Stimulated activated CD4-positive, alpha-beta T cell treated with anti-CD3 and anti-CD28 coated beads, Interleukin-12 subunit alpha, Interleukin-12 subunit beta, amount 100 ng/mL, for 24 hours (primary cell): ENCODE data around the gene EPB41L1.

Source experiments
- DNase-seq, 2 experiments: peaks; one replicate each; pipeline ENCODE4 v3.0.0-alpha.2; 2020; ENCODE audit warnings: low read depth in 2 of 2

EPB41L1 gene

GRCh38 chr20:36154700-36155628 is at the start of gene EPB41L1:
Gene EPB41L1, plus strand, starts transcription at chr20:36154740. Its CDS starts 19,038 bp downstream, at chr20:36173778.
- no peak for DNase-seq

DNA sequence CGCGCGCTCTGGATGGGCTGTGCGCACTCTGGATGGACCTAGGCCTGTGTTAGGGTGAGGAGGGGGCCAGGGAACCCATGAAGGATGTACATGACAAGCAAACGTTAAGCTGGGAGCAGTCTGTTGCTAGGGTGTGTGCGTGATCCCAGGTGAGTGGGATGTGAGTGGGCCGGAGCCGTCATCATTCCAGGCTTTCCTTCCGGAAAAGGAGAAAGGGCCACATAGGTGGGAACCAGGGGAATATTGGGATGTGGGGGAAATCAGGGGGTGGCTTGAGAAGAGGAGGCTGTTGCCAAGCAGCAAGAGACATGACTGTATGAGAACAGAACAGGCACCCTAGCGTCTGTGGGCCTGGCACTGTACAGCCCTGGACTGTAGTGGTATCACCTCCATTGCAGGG is 49.7 kb upstream of the EPB41L1 start:
- DNase-seq: no peak

DNA sequence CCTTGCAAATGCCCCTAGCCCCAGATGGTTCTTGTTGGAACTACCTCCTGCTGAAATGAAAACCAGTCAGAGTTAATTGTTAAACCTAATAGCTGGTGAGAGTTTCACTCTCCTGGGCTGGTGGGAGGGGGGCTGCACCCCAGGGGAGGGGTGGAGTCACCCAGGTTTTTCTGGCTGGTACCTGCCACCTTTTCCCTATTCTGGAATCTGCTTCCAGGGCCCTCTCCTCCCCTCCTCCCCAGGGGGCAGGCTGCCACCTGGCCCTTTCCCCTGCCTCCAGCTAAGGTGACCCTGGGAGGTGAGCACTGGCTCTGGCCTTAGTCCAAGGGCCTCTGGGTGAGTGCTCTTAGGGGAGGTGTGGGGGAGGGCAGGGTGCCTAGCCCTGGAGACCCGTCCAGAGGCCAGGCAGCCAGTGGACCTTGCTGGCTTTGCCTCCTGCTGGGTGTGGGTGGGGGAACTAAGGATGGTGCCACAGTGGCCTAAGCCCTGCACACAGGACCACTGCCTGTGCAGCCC is 48.8 kb upstream of the EPB41L1 start:
- DNase-seq: no peak

GRCh38 chr20:36106606-36107005 is 47.9 kb upstream of the EPB41L1 start:
- DNase-seq: no peak

DNA sequence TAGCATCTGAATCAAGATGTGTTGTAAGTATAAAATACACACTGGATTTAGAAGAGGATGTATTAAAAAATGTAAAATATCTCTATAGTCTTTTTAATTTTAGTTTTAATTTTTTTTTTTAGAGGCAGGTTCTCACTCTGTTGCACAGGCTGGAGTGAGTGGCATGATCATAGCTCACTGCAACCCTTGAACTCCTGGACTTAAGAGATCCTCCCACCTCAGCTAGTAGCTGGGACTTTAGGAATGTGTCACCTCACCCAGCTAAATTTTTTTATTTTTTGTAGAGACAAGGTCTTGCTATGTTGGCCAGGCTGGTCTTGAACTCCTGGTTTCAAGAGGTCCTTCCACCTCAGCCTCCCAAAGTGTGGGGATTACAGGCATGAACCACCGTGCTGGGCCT is 46.7 kb upstream of the EPB41L1 start:
- DNase-seq: no peak

- DNase-seq: no peak
Observed at GRCh38 chr20:36109251-36109947, 45.1 kb upstream of the EPB41L1 start.

GRCh38 chr20:36110994-36111393 is 43.5 kb upstream of the EPB41L1 start:
- no peak for DNase-seq

DNA sequence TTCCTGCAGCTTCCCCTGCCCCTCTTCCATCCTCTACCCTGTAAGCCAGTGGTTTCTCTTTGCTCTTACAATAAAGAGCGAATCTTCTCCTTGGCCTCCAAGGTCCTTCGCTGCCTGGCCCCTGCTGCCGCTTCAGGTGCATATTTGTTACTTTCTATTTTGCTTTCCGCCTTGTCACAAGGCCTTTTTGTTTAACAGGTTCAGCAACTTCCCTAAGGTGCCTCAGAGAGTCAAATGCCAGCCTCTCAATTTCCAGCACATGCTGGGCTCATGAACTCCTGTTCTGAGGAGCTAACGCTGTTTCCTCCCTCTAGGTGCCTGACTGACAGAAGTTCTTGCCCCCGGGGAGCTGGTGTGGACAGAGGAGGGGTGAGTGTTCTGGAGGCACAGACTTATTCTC is 42.4 kb upstream of the EPB41L1 start:
- DNase-seq: no peak

GRCh38 chr20:36113036-36113435 is 41.5 kb upstream of the EPB41L1 start:
- DNase-seq: no peak

DNA sequence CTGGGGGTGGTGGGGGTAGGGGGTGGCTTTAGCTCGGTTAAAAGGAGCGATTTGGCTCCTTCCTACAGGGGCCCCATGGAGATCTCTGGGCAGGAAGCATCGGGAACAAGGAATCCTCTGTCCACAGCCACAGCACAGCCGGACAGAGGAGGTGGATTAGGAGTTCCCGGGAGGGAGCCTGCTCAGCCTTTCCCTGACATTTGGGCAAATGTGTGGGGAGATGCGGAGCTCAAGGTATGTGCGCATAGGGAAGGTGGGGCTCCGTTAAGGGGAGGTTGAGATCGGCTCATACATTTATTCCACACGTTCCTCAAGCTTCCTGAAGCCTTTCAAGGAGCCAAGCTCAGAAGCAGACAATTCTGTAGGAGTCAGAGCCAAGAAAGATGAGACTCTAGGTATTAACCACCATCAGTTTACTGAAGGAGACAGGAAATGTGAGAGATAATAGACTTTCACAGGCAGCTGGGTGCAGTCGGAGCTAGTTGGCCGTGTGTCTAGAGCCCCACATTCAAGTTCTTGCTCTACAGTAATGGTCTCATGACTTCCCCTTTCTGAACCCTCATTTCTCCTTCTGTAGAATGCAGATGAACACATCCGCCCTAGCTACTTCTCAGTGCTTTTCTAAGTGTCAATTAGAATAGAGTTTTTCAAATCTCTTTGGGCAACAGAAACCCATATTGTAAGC is 40.8 kb upstream of the EPB41L1 start:
- DNase-seq: no peak

DNA sequence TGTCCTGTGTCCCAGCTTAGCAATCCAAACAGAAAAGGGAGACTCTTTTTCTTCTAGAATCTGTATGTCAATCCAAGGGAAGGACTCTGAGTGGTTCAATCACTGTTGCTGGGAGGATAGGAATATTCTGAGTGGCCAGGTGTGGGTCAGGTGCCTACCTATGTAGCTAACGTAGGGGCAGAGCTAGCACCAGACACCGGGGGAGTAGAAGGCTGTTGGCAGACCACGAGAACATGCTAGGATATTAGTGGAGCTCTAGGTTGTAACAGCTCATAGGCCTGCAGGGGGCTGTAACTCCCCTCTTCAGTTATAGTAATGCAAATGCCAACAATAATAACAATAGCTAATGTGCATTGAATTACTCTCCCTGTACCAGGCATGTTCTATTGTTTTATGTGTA is 39.8 kb upstream of the EPB41L1 start:
- no peak for DNase-seq

DNA sequence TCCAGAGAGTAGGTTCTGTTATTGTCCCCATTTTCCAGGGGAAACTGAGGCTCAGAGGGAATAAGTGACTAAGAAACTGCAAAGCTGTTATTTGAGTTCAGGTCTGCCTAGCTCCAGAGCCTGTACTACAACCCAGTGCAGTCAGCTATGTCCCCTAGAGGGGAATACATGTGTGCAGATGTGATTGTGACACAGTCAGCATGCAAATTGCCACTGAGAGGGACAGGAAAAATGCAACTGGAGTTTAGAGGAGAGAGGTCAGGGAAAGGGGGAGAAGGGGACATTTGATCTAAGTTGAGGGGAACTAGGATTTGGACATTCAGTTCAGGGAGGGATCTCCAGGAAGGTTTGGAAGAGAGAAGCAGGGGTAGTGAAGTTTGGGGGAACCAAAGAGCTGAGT is 38.6 kb upstream of the EPB41L1 start:
- no peak for DNase-seq

DNA sequence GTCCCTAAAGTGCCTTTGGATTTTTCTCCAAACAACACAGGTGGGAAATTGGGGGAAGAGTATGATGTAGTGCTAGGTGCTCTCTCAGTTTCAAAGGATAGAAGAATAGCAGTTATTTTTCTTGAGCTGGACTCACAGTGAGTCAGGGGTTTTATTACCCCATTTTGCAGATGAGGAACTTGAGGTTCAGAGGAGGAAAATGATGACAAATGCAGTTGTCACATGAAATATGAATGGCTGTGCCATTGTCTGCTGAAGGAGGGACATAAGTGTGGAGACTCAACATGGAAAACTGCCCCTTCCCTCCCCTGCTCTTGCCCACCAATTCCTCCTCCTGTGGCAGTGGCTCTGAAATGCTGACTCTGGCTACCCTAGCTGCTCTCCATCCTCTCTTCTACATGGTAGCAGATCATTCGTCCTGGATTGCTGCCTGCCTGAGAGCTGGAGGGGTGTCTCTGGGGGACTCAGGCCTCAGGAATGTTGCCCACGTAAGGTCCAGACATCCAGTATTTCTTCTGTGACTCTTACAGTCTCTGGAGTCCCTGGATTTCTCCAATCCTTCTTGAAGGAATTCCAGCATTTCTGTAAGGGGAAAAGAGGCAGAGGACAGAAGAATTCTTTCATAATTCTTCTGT is 37.6 kb upstream of the EPB41L1 start:
- no peak for DNase-seq

GRCh38 chr20:36117638-36118037 is 36.9 kb upstream of the EPB41L1 start:
- no peak for DNase-seq

DNA sequence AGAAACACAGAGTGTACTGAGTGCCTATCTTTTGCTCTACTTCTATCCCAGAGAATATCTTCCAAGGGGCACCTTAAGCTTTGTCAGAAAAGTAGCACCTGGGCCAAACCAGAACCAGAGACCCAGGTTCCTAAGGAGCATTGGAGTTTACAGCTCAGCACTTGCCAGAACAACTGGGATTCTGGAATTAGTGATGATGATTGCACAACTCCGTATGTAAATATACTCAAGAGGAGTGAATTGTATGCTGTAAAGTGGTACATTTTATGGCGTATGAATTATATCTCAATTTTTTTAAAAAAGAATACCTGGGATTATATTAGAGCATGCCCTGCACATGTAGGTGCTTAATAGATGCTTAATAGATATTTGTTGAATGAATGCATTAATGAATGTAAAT is 36.2 kb upstream of the EPB41L1 start:
- no peak for DNase-seq

DNA sequence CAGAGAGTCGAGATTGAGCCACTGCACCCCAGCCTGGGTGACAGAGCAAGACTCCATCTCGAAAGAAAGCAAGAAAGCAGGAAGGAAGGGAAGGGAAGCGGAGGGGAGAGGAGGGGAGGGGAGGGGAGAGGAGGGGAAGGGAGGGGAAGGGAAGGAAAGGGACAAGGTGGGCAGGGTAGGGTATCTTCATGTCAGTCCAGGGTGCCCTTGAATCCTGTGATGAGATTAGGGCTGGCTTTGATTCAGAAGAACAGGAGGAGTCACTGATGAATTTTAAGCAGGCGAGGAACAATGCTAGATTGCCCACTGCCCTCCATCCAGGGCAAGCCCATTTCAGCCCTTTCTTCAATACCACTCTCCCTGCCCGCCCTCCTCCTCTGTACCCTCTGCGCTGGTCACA is 35.0 kb upstream of the EPB41L1 start:
- no peak for DNase-seq

- no peak for DNase-seq
Observed at GRCh38 chr20:36120241-36120640, 34.3 kb upstream of the EPB41L1 start.

DNA sequence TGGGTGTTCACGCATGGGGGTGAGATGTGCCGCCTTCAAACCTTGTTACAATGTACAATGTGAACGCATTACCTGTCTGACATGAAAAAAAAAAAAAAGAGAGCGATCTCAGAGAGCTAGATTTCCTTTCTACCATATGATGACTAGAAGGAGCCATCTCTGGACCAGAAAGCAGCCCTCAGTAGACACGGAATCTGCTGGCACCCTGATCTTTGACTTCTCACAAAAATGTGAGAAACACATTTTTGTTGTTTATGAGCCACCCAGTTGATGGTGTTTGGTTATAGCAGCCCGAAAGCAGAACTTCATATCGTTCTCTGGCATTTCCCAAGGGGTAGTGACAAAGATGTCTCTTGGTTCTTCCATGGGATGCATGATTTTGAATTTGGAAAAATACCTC is 33.5 kb upstream of the EPB41L1 start:
- no peak for DNase-seq

DNA sequence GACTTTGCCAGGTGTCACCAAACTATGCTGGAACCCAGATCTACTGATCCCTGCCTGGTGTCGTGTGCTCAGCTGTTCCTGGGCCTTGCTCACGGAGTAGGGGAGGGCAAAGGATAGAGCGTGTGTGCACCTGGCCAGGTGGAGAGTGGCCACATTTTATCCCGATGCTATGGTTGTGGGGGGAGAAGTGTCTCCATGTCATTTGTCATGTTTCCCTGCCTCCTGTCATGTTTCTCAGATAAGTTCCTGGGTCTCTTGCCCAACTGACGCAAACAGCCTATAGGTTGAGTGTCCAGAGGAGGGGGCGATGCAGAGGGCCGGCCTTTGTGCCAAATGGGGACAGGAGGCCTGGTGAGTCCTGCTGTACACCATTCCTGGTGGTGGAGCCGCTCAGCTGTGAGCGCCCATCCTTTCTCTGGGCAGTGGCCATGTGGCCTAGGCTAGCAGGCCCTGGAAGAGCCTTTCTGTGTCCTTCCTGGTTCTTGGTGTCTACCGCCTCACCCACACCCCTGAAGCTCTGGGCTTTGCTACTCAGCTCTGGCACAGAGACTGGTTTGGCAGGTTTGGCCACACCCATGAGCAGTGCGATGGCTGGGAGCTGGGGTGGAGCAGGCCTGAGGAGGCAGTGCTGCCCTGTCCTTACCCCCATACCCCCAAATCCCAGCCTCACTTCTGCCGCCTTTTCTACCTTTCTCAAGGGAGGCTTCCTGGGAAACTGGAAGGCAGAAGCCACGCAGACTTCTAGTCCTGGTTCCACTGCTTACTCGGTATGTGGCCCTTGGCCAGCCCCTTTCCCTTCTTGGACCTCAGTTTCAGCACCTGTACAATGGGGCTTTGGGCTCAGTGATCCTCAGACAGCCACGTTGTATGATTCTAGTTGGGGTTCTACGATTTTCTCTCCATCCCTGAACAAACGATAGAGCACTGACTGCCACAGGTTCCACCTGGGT is 32.3 kb upstream of the EPB41L1 start:
- DNase-seq: no peak

- no peak for DNase-seq
Observed at GRCh38 chr20:36122931-36123288, 31.6 kb upstream of the EPB41L1 start.

GRCh38 chr20:36125097-36125496 is 29.4 kb upstream of the EPB41L1 start:
- no peak for DNase-seq
